ENCODE measurements around the gene NKIRAS2. TPM values are rescaled to one million over a fixed set of nuclear protein-coding genes. Genes with fewer than 3 reads are reported as not detected.
A peak's percentile ranks its signal among the peaks of the same experiment; 100 is the strongest.

The NKIRAS2 gene
- total RNA-seq, 1 donor from 2014 or later: 44.7 TPM

DNA sequence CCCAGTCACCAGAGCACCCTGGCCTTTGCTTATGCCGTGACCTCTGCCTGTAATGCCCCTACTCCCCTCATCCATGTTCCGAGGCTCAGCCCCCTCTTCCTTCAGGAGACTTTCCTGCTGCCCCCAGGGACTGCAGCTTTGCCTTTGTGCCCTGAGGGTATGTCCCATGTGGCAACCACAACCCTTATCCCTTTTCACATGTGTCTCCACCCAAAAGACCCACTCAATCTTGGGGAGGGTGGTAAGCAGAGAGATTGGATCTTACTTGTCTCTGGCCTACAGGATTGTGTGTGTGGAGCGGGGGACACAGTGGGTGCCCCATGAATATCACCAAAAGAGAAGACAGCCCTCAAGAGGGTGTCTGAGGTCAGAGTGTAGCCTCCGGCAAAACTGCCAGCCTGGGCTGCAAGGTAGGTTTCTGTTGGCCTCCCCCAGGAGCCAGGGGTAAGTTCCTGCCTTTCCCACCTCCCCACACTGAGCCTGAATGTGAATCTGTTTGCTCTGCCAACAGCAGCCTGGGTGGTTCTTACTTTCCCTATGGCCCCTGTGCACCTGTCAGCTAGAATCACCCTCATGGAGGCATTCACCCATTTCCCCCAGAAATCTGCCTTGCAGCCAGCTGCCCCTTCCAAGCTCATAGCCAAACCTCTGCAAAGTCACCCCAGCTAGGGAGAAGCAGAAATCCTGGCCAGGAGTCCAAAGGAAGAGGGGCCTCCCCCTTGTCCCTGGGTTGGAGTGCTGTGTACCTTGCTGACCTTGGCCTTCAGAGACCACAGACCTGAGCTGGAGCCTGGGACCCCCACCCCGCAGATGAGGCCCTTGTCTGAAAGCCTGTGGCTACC is 42.0 kb downstream of the NKIRAS2 start:
- Mint-ChIP-seq H3K4me3 (no peak overlapping the region), H3K27me3 (peaks cover 5% of the 10 kb centered on the region), H3K9me3 (no peaks in the 10 kb centered on the region), H3K27ac (no peak overlapping the region), H3K36me3 (no peaks in the 10 kb centered on the region), H3K4me1 (ENCODE audit: unreplicated experiment) (peaks cover 4% of the 10 kb centered on the region)
- DNase-seq (ENCODE audit: extremely low spot score, unreplicated experiment): no peak
- TF ChIP-seq, protein P1, sequence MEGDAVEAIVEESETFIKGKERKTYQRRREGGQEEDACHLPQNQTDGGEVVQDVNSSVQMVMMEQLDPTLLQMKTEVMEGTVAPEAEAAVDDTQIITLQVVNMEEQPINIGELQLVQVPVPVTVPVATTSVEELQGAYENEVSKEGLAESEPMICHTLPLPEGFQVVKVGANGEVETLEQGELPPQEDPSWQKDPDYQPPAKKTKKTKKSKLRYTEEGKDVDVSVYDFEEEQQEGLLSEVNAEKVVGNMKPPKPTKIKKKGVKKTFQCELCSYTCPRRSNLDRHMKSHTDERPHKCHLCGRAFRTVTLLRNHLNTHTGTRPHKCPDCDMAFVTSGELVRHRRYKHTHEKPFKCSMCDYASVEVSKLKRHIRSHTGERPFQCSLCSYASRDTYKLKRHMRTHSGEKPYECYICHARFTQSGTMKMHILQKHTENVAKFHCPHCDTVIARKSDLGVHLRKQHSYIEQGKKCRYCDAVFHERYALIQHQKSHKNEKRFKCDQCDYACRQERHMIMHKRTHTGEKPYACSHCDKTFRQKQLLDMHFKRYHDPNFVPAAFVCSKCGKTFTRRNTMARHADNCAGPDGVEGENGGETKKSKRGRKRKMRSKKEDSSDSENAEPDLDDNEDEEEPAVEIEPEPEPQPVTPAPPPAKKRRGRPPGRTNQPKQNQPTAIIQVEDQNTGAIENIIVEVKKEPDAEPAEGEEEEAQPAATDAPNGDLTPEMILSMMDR (conservative IDR thresholded peaks at IDR 0.05): no peak

DNA sequence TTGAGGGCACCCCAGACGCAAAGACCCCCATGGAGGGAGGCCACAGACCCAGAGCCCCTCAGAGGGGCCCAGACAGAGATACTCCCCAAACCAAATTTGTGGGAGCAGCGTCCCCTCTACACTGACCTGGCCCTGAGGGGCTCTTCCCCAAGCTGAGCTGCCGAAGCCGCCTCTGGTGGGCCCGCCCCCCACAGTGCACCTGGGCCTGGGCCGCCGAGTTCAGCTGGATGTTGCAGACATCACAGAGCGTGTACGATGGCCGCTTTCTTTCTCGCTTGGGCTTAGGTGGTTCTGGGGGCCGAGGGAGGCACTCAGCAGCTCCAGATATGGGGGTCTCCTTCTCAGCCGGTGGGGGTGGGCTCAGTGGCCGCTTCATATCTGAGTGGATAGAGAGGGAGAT is 42.8 kb downstream of the NKIRAS2 start:
- Mint-ChIP-seq H3K9me3 (no peaks in the 10 kb centered on the region), H3K36me3 (no peaks in the 10 kb centered on the region), H3K27ac (no peak overlapping the region), H3K4me1 (ENCODE audit: unreplicated experiment) (peaks cover 2% of the 10 kb centered on the region), H3K27me3 (peaks cover 5% of the 10 kb centered on the region), H3K4me3 (no peak overlapping the region)
- TF ChIP-seq, protein P1 (conservative IDR thresholded peaks at IDR 0.05): no peak
- no peak for DNase-seq (ENCODE audit: extremely low spot score, unreplicated experiment)

DNA sequence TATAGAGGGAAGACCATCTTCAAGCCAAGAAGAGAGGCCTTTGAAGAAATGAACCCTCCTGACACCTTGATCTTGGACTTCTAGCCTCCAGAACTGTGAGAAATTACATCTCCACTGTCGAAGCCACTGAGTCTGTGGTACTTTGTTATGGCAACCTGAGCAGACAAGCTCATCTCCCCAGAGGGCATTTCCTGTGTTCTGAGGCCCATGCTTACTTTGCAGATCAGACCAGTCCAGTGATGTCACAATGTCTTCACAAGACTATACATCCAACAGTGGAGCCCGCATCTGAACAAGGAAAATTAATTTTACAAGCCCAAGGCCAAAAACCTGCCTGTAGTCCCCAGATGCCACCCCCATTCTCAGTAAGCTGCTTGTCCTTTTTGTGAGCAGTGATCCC is 45.3 kb downstream of the NKIRAS2 start:
- Mint-ChIP-seq H3K27me3 (peaks cover 4% of the 10 kb centered on the region), H3K27ac (no peak overlapping the region), H3K4me3 (no peak overlapping the region), H3K4me1 (ENCODE audit: unreplicated experiment) (peaks cover 6% of the 10 kb centered on the region), H3K36me3 (no peaks in the 10 kb centered on the region), H3K9me3 (no peaks in the 10 kb centered on the region)
- TF ChIP-seq, protein P1 (conservative IDR thresholded peaks at IDR 0.05): no peak
- DNase-seq (ENCODE audit: extremely low spot score, unreplicated experiment): no peak

DNA sequence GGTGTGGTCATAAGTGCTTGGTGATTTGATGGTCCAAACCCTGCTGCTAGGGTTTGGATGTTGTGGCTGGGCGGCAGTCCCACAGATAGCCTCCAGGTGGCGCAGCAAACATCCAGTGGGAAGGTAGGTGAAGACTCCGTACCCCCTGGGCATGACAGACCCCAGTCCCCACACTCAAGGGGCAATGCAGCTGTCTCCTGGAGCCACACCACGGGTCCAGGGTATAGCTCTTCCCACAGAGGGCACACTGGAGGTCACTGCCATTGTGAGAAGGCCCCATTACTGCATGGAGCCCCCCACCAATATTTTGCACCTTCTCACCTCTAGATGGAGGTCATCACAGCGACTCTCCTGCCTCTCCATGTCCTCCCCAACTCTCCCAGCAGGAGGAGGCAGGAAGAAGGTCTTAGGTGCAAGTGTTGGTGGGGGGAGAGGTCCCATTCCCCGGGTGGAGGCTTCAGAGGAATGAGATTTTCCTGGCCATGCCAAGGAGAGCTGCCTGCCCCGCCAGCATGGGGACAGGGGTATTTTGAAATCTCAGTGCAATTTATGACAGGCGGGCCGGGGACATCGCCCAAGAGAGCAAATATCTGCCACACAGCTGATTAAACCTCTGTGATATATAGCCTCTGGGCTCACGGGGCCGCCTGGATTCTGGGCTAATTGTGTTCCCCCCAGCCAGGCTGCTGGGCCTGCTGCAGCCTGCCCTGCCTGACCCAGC is 47.6 kb downstream of the NKIRAS2 start:
- H3K9me3 Mint-ChIP-seq: no peaks in the 10 kb centered on the region
- H3K4me3 Mint-ChIP-seq: no peak overlapping the region
- peaks cover 22% of the 10 kb centered on the region for H3K27me3 Mint-ChIP-seq
- DNase-seq (ENCODE audit: extremely low spot score, unreplicated experiment): no peak
- no peaks in the 10 kb centered on the region for H3K36me3 Mint-ChIP-seq
- peaks cover 6% of the 10 kb centered on the region for H3K4me1 Mint-ChIP-seq (ENCODE audit: unreplicated experiment)
- TF ChIP-seq, protein P1 (conservative IDR thresholded peaks at IDR 0.05): peak; percentile 89
- no peak overlapping the region for H3K27ac Mint-ChIP-seq

DNA sequence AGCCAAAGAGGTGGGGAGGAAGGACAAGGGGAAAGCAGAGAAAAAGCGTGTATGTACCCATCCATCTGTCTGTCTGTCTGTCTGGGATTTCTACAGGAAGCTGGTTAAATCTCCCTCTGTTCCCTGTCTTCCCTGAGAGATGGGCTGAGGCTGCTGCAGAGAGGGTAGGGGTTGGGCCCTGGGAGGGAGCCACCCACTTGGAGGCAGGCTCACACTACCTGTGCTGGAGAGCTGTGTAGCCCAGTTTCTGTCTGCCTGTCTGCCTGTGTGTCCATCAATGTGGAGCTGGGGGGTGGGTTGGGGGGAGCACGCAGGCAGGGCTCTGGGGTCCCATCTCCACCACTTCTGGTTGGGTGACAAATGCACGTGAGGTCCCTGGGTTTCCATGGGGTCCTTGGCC is 49.1 kb downstream of the NKIRAS2 start:
- Mint-ChIP-seq H3K27ac (no peak overlapping the region), H3K27me3 (peaks cover 35% of the 10 kb centered on the region), H3K36me3 (no peaks in the 10 kb centered on the region), H3K9me3 (no peaks in the 10 kb centered on the region), H3K4me3 (no peak overlapping the region), H3K4me1 (ENCODE audit: unreplicated experiment) (peaks cover 6% of the 10 kb centered on the region)
- DNase-seq (ENCODE audit: extremely low spot score, unreplicated experiment): no peak
- TF ChIP-seq, protein P1 (conservative IDR thresholded peaks at IDR 0.05): no peak

All from type B pancreatic cell (in vitro differentiated cells).